KMS-11 (cell line): Measurements from ENCODE around the gene LMNTD2.

Experiments
- H2AFZ ChIP-seq: fragments of 200-600 bp; sonication (generic); 2 replicates; pipeline ENCODE4 v1.6.1; 2016; ENCODE audit warnings: antibody characterized with exemption, mixed run types, low read depth
- H3K27ac ChIP-seq: fragments of 200-600 bp; sonication (generic); 2 replicates; pipeline ENCODE4 v1.6.1; 2016; ENCODE audit warnings: mild to moderate bottlenecking, mixed run types
- H3K27me3 ChIP-seq: fragments of 200-600 bp; sonication (generic); 2 replicates; pipeline ENCODE4 v1.6.1; 2017; ENCODE audit warnings: mild to moderate bottlenecking, low read depth, mixed run types, moderate library complexity; ENCODE audit not compliant: insufficient read depth
- H3K36me3 ChIP-seq: fragments of 200-600 bp; sonication (generic); 2 replicates; pipeline ENCODE4 v1.6.1; 2017; ENCODE audit warnings: mild to moderate bottlenecking, mixed run types; ENCODE audit not compliant: insufficient read depth
- H3K4me1 ChIP-seq: fragments of 200-600 bp; sonication (generic); 2 replicates; pipeline ENCODE4 v1.6.1; 2016; ENCODE audit warnings: mild to moderate bottlenecking, low read depth, mixed run types; ENCODE audit not compliant: poor library complexity, severe bottlenecking
- H3K4me2 ChIP-seq: fragments of 200-600 bp; sonication (generic); 2 replicates; pipeline ENCODE4 v1.7.0; 2016; ENCODE audit warnings: mild to moderate bottlenecking, mixed run types
- H3K4me3 ChIP-seq: fragments of 200-600 bp; sonication (generic); IDR thresholded peaks from 2 replicates; pipeline ENCODE4 v1.6.1; 2017; ENCODE audit warnings: low read depth, low read length, mixed read lengths; ENCODE audit not compliant: insufficient read depth
- H3K79me2 ChIP-seq: fragments of 200-600 bp; sonication (generic); 2 replicates; pipeline ENCODE4 v1.6.1; 2016; ENCODE audit warnings: low read depth, mixed run types; ENCODE audit not compliant: insufficient read depth
- H3K9ac ChIP-seq: fragments of 200-600 bp; sonication (generic); 2 replicates; pipeline ENCODE4 v1.6.1; 2016; ENCODE audit warnings: mild to moderate bottlenecking, mixed run types
- H4K20me1 ChIP-seq: fragments of 200-600 bp; sonication (generic); 2 replicates; pipeline ENCODE4 v1.6.1; 2016; ENCODE audit warnings: mild to moderate bottlenecking, mixed run types; ENCODE audit not compliant: insufficient read depth
- CTCF ChIP-seq: fragments of 200-600 bp; sonication (generic); conservative IDR thresholded peaks from 2 replicates; pipeline ENCODE4 v1.6.1; 2017; ENCODE audit warnings: low read depth, mild to moderate bottlenecking, antibody characterized with exemption, low read length, moderate library complexity, mixed read lengths

Gene LMNTD2

GRCh38 chr11:538431-539051 is 22.0 kb downstream of the LMNTD2 start:
- Histone ChIP-seq H3K9ac (peak overlapping the region; percentile 84; the same call in 1 of the 2 replicates), H3K79me2 (peaks cover 4% of the 10 kb centered on the region; the same call in 1 of the 2 replicates), H2AFZ (no peak overlapping the region), H3K27ac (no peak overlapping the region), H3K36me3 (no peaks in the 10 kb centered on the region), H3K4me1 (peaks cover 27% of the 10 kb centered on the region), H3K4me2 (peak overlapping the region; percentile 76; the same call in 1 of the 2 replicates), H3K27me3 (no peaks in the 10 kb centered on the region), H4K20me1 (no peaks in the 10 kb centered on the region), H3K4me3 (no peak overlapping the region)
- TF ChIP-seq CTCF = no peak

GRCh38 chr11:537622-538430 is 22.7 kb downstream of the LMNTD2 start:
- Histone ChIP-seq H3K4me3 (no peak overlapping the region), H3K36me3 (no peaks in the 10 kb centered on the region), H3K27me3 (no peaks in the 10 kb centered on the region), H2AFZ (peak overlapping the region; percentile 83), H3K27ac (peak overlapping the region; percentile 85), H3K4me1 (peaks cover 29% of the 10 kb centered on the region), H4K20me1 (no peaks in the 10 kb centered on the region), H3K79me2 (peaks cover 4% of the 10 kb centered on the region; the same call in 1 of the 2 replicates), H3K4me2 (peak overlapping the region; percentile 76), H3K9ac (peak overlapping the region; percentile 84)
- TF ChIP-seq CTCF = no peak

GRCh38 chr11:536841-537621 is 23.5 kb downstream of the LMNTD2 start, which contains the start of gene LRRC56:
LRRC56 (plus strand) TSS chr11:537527; CDS start chr11:540685, 3,158 bp downstream.
- peak within 1 kb of the TSS; percentile 76 for H3K4me2 ChIP-seq
- no peaks in the 10 kb centered on the region for H4K20me1 ChIP-seq
- peaks cover 4% of the 10 kb centered on the region; the same call in 1 of the 2 replicates for H3K79me2 ChIP-seq
- no peaks in the 10 kb centered on the region for H3K27me3 ChIP-seq
- no peak within 1 kb of the TSS for H3K4me3 ChIP-seq
- H3K9ac ChIP-seq = peak within 1 kb of the TSS; percentile 84
- peak within 1 kb of the TSS; percentile 83 for H2AFZ ChIP-seq
- no peaks in the 10 kb centered on the region for H3K36me3 ChIP-seq
- peaks cover 29% of the 10 kb centered on the region for H3K4me1 ChIP-seq
- H3K27ac ChIP-seq = peak within 1 kb of the TSS; percentile 85
- TF ChIP-seq CTCF = no peak
